GM03348 (cell line): ENCODE measurements around the gene RAB39B.
"Not testable (repeated sequence)": the region's sequence is repeated elsewhere in the genome, so short reads cannot be mapped to it uniquely, and the experiment has no call there.

Source experiments
- DNase-seq: peaks from one replicate; pipeline ENCODE4 v3.0.0; 2012; ENCODE audit warnings: low spot score

The RAB39B gene

GRCh38 chrX:155263854-155264628, at the start of gene RAB39B:
TSS of gene RAB39B (minus strand) at chrX:155264491. CDS start at chrX:155264288, 203 bp downstream.
- DNase-seq: peak; percentile 56

- no peak for DNase-seq
Measured at GRCh38 chrX:155313766-155314165, 49.5 kb upstream of the RAB39B start.

- DNase-seq: no peak
Measured at GRCh38 chrX:155293771-155294170, 29.5 kb upstream of the RAB39B start.

- no peak for DNase-seq
Measured at GRCh38 chrX:155279873-155280272, 15.6 kb upstream of the RAB39B start.

GRCh38 chrX:155270969-155271368, 6.7 kb upstream of the RAB39B start:
- DNase-seq: no peak

- not testable (repeated sequence) for DNase-seq
Measured at GRCh38 chrX:155267995-155268394, 3.7 kb upstream of the RAB39B start.

GRCh38 chrX:155266439-155266838, 2.1 kb upstream of the RAB39B start:
- no peak for DNase-seq

GRCh38 chrX:155262970-155263754, 1.1 kb downstream of the RAB39B start:
- DNase-seq: no peak

GRCh38 chrX:155259752-155260151, 4.5 kb downstream of the RAB39B start:
- DNase-seq: no peak

- DNase-seq: no peak
Measured at GRCh38 chrX:155251391-155251790, 12.9 kb downstream of the RAB39B start.

GRCh38 chrX:155247497-155247896, 16.8 kb downstream of the RAB39B start:
- no peak for DNase-seq

GRCh38 chrX:155246748-155247147, 17.5 kb downstream of the RAB39B start:
- no peak for DNase-seq

- no peak for DNase-seq
Measured at GRCh38 chrX:155242300-155242699, 22.0 kb downstream of the RAB39B start.

- no peak for DNase-seq
Measured at GRCh38 chrX:155237719-155238118, 26.6 kb downstream of the RAB39B start.

GRCh38 chrX:155235891-155236290, 28.4 kb downstream of the RAB39B start:
- no peak for DNase-seq

- DNase-seq: no peak
Measured at GRCh38 chrX:155231163-155231562, 33.1 kb downstream of the RAB39B start.

GRCh38 chrX:155225774-155226173, 38.5 kb downstream of the RAB39B start:
- DNase-seq: no peak

- not testable (repeated sequence) for DNase-seq
Measured at GRCh38 chrX:155223746-155224145, 40.5 kb downstream of the RAB39B start.

GRCh38 chrX:155221351-155221750, 42.9 kb downstream of the RAB39B start:
- DNase-seq: no peak

GRCh38 chrX:155218777-155219176, 45.5 kb downstream of the RAB39B start:
- DNase-seq: no peak

GRCh38 chrX:155216940-155217440, 47.3 kb downstream of the RAB39B start:
- peak; percentile 18 for DNase-seq

- DNase-seq: peak; percentile 94
Measured at GRCh38 chrX:155216179-155216939, 47.9 kb downstream of the RAB39B start, which contains the start of gene VBP1. TSS of gene VBP1 (plus strand) at chrX:155216460. CDS start at chrX:155216483, 23 bp downstream.
